Osteocyte (in vitro differentiated cells): ENCODE measurements around the gene XRN1. TPM values are rescaled to one million over a fixed set of nuclear protein-coding genes. Genes with fewer than 3 reads are reported as not detected.

Experiments
- DNase-seq: peaks from one replicate; pipeline ENCODE4 v3.0.0; 2021; ENCODE audit warnings: mixed read lengths; ENCODE audit not compliant: unreplicated experiment; ENCODE audit errors: extremely low spot score
- H3K27ac Mint-ChIP-seq: one replicate; pipeline ENCODE4 v1.8.0; 2021; ENCODE audit warnings: mild to moderate bottlenecking, mixed read lengths; ENCODE audit not compliant: unreplicated experiment
- H3K27me3 Mint-ChIP-seq: one replicate; pipeline ENCODE4 v1.8.0; 2021; ENCODE audit warnings: mixed read lengths; ENCODE audit not compliant: unreplicated experiment
- H3K36me3 Mint-ChIP-seq: one replicate; pipeline ENCODE4 v1.8.0; 2021; ENCODE audit warnings: mixed read lengths; ENCODE audit not compliant: unreplicated experiment
- H3K4me1 Mint-ChIP-seq: one replicate; pipeline ENCODE4 v1.8.0; 2021; ENCODE audit warnings: mixed read lengths; ENCODE audit not compliant: unreplicated experiment
- H3K4me3 Mint-ChIP-seq: one replicate; pipeline ENCODE4 v1.8.0; 2021; ENCODE audit warnings: mild to moderate bottlenecking, moderate library complexity, mixed read lengths; ENCODE audit not compliant: unreplicated experiment
- H3K9me3 Mint-ChIP-seq: one replicate; pipeline ENCODE4 v1.8.0; 2021; ENCODE audit warnings: mixed read lengths; ENCODE audit not compliant: unreplicated experiment
- long read RNA-seq: library from polyadenylated mRNA; unstranded; transcript quantifications from one replicate; pipeline ENCODE4 v2.0.0, GENCODE V29; 2021
- total RNA-seq: library from RNA; stranded (reverse); gene quantifications from 2 replicates; pipeline ENCODE4 v1.2.1, GENCODE V29; 2021
- TF ChIP-seq, protein P1 (sequence below): fragments of 200-600 bp; sonication (generic); IDR thresholded peaks from 2 replicates; pipeline ENCODE4 v1.5.0; 2021; ENCODE audit warnings: antibody characterized with exemption, mild to moderate bottlenecking, moderate library complexity

Gene XRN1, protein sequence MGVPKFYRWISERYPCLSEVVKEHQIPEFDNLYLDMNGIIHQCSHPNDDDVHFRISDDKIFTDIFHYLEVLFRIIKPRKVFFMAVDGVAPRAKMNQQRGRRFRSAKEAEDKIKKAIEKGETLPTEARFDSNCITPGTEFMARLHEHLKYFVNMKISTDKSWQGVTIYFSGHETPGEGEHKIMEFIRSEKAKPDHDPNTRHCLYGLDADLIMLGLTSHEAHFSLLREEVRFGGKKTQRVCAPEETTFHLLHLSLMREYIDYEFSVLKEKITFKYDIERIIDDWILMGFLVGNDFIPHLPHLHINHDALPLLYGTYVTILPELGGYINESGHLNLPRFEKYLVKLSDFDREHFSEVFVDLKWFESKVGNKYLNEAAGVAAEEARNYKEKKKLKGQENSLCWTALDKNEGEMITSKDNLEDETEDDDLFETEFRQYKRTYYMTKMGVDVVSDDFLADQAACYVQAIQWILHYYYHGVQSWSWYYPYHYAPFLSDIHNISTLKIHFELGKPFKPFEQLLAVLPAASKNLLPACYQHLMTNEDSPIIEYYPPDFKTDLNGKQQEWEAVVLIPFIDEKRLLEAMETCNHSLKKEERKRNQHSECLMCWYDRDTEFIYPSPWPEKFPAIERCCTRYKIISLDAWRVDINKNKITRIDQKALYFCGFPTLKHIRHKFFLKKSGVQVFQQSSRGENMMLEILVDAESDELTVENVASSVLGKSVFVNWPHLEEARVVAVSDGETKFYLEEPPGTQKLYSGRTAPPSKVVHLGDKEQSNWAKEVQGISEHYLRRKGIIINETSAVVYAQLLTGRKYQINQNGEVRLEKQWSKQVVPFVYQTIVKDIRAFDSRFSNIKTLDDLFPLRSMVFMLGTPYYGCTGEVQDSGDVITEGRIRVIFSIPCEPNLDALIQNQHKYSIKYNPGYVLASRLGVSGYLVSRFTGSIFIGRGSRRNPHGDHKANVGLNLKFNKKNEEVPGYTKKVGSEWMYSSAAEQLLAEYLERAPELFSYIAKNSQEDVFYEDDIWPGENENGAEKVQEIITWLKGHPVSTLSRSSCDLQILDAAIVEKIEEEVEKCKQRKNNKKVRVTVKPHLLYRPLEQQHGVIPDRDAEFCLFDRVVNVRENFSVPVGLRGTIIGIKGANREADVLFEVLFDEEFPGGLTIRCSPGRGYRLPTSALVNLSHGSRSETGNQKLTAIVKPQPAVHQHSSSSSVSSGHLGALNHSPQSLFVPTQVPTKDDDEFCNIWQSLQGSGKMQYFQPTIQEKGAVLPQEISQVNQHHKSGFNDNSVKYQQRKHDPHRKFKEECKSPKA (N-terminal part only)
- total RNA-seq, result 47.3 and 52.4 TPM in 2 replicates
- long read RNA-seq, partial matches to known transcripts, result 187 of 233 reads
- long read RNA-seq, other reads (novel, unspliced or antisense), result 41 of 233 reads

DNA sequence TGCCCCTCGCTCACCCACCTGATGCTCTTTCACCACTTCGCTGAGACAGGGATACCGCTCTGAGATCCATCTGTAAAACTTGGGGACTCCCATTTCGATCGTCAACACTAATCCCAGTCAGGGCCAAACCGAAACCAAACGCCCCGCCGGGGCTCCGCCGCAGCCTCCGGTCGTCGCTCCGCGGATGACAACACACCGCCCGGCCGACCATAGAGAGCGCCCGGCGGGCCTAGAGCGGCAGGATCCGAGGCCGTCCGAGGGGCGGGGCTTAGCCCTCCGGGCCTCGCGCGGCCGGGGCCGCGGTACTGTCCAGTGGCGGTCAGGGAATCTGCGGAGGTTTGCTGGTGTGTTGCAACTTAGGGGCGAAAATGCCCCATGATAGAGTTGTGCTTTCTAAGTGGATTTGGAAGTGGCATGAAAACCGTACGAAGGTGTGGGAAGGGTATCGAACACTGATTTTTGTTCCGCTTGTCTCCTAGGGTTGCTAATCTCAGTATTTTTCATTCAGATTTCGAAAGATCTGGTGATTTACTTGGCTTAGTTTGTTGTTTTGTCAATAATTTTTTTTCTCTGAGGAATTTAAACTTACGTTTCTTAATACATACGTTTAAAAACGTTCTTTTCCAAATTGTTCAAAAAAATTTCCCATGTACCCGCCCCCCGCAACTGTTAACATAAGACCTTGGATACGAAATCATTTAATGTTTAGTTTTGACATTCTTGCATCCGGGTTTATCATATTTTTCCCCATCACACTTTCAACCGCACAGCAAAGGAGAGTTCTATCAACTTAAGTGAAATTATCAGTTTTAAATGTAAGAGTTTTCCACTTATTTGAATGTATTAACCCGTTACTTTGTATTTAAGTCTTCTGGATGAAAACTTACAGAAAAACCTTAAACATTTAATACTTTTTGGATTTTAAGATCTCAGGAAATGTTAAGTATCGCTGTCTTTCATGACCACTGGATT lies at the start of gene XRN1:
TSS of gene XRN1 (minus strand) at position 186 of the 972 bp plus-strand sequence. CDS start at position 93, 93 bp downstream.
- Mint-ChIP-seq H3K9me3 (no peaks in the 10 kb centered on the region), H3K4me3 (peak within 1 kb of the TSS; percentile 99), H3K36me3 (peaks cover 5% of the 10 kb centered on the region), H3K27ac (peak within 1 kb of the TSS; percentile 99), H3K4me1 (peaks cover 39% of the 10 kb centered on the region), H3K27me3 (no peaks in the 10 kb centered on the region)
- TF ChIP-seq, protein P1, sequence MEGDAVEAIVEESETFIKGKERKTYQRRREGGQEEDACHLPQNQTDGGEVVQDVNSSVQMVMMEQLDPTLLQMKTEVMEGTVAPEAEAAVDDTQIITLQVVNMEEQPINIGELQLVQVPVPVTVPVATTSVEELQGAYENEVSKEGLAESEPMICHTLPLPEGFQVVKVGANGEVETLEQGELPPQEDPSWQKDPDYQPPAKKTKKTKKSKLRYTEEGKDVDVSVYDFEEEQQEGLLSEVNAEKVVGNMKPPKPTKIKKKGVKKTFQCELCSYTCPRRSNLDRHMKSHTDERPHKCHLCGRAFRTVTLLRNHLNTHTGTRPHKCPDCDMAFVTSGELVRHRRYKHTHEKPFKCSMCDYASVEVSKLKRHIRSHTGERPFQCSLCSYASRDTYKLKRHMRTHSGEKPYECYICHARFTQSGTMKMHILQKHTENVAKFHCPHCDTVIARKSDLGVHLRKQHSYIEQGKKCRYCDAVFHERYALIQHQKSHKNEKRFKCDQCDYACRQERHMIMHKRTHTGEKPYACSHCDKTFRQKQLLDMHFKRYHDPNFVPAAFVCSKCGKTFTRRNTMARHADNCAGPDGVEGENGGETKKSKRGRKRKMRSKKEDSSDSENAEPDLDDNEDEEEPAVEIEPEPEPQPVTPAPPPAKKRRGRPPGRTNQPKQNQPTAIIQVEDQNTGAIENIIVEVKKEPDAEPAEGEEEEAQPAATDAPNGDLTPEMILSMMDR, result no peak
- DNase-seq, result peak; percentile 99

DNA sequence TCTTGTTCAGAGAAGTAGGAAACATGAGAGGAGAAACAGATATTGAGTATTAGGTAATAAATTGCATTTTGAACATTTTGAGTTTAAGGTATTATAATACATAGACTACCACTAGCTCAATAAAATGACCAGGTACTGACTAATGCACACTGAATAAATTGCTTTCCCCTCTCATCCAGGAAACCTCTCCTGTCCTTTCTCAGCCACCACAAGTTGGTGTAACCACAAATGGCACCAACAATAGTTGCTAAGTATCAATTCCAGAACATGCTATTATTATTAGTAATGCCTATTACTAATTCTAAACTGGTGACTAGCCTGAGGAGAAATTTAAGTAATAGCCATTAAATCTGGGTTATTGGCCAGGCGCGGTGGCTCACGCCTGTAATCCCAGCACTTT lies 47.3 kb upstream of the XRN1 start:
- no peaks in the 10 kb centered on the region for H3K4me1 Mint-ChIP-seq
- DNase-seq, result no peak
- no peak overlapping the region for H3K27ac Mint-ChIP-seq
- TF ChIP-seq, protein P1, result no peak
- H3K27me3 Mint-ChIP-seq, result no peaks in the 10 kb centered on the region
- H3K9me3 Mint-ChIP-seq, result no peaks in the 10 kb centered on the region
- H3K36me3 Mint-ChIP-seq, result peaks cover 46% of the 10 kb centered on the region
- no peak overlapping the region for H3K4me3 Mint-ChIP-seq

DNA sequence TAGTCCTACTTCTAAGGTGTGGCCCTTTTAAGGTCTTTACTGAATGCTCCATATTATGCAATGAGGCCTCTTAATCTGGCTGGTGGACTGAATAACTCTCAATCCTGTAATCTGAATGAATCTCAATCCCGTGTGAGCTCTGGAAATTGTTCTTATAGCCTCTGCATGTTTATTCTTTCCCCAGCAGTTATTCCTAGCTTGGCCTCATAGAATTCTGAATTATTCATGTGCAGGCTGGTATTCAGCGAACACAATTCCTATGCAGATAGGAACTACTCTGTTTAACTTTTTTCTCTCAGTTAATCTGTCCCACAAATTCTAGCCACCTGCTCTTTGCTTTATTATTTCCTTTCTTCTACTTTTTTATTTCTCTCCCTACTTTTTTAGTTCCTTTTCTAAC lies 44.3 kb upstream of the XRN1 start:
- H3K4me1 Mint-ChIP-seq, result no peaks in the 10 kb centered on the region

More for the DNA sequence above, 44.3 kb upstream of the XRN1 start:
- no peaks in the 10 kb centered on the region for H3K27me3 Mint-ChIP-seq
- TF ChIP-seq, protein P1, result no peak
- no peaks in the 10 kb centered on the region for H3K9me3 Mint-ChIP-seq
- H3K4me3 Mint-ChIP-seq, result no peak overlapping the region
- no peak for DNase-seq
- peaks cover 64% of the 10 kb centered on the region for H3K36me3 Mint-ChIP-seq
- no peak overlapping the region for H3K27ac Mint-ChIP-seq
